NCI-H2107 (cell line): ENCODE results near the gene MAGEA2.
"Not testable (repeated sequence)": the region's sequence is repeated elsewhere in the genome, so short reads cannot be mapped to it uniquely, and the experiment has no call there.

Experiments used
- DNase-seq: peaks from one replicate; lab custom pipeline; 2025; lab: John Stamatoyannopoulos, UW

The MAGEA2 gene

DNA sequence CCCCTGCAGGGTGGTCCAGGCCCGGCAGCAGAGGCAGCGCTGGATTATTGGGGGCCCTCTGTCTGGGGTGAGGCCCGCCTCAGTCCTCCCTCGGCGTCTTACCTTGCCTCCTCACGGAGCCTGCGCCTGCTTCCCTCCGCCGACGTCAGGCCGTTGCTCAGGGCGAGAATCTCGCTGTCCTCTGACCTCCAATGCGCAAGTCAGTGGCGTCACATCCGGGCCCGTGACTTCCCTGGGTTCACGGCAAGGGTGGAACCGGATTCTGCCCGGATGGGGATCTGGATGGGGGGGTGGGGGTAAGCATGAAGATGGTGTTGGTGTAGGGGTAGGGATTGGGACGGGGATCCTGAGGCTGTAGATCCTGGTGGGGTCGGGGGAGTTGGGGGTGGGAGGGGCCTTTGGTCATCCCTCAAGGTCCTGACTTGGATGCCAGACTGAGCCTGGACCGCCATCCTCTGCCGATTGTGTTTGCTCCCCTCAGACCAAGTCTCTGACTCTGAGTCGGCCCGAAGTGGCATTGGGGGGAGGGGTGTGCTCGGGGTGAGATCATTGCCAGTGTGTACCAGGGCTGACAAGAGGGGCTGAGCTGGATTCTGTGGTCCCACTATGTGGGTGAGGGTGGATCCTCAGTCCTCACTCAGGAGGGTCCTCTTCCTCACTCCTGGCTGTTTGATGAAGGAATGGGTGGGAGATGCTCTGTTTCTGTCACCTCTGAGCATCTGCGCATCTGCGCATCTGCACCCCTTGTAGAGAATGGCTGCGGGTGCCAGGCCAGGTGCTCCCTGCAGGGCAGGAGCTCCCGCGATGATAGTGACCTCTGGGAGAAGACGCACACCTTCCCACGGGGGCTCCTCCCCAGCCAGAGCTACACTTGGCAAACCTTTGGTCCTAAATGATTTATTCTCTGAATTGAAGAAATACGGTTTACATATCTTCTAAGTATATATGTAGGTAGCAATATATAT is at the start of gene MAGEA2:
TSS of gene MAGEA2 (minus strand) at position 157 of the 965 bp plus-strand sequence. CDS start 2,479 bp downstream, outside the sequence.
- DNase-seq, result not testable (repeated sequence)

DNA sequence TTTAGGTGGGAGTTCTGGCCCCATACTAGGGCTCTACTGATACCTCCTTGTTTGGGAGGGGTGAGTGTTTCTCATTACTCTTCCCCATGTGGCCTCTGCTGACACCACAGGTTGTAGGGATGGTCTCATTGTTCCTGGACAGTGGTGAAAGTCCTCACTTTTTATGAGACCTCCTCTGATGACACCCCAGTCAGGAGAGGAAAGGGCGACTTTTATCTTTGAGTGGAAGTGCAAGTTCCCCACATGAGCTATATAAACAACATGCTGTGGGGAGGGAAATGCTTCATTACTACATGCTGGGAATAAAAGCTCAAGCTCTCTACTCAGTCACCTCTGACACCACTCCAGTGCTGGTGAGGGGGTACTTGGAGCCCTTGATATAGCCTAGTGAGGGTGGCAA is 45.3 kb upstream of the MAGEA2 start:
- no peak for DNase-seq

DNA sequence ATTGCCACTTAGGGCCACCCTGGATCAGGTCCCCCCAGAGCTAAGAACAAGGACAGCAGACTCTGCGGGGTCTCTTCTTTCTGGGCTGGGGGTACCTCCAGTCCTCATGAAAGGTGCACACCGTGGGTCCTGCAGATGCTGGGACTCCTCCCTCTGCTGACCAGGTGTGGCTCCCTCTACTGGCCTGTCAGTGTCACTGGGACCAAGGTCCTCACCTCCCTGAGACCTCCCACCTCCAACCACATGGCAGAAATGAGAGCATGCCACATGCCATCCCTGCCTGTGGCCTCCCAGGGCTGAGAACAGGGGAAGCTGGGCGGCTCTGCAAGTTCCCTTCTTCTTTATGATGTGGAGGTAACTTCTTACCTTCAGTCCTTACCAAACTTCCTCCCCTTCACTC is 33.4 kb upstream of the MAGEA2 start:
- not testable (repeated sequence) for DNase-seq

DNA sequence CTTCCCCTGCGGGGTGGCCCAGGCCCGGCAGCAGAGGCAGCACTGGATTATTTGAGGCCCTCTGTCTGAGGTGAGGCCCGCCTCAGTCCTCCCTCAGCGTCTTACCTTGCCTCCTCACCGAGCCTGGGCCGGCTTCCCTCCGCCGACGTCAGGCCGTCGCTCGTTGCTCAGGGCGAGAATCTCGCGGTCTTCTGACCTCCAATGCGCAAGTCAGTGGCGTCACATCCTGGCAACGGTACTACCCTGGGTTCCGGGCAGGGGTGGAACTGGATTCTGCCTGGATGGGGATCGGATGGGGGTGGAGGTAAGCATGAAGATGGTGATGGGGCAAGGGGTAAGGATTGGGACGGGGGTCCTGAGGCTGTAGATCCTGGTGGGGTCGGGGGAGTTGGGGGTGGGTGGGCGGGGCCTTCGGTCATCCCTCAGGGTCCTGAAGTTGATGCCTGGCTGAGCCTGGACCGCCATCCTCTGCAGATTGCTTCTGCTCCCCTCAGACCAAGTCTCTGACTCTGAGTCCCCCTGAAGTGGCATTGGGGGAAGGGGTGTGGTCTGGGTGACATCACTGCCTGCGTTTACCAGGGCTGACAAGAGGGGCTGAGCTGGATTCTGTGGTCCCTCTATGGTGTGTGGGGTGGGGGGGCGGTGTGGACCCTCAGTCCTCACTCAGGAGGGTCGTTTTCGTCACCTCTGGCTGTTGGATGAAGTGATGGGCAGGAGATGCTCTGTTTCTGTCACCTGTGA is 16.1 kb upstream of the MAGEA2 start, which contains the start of gene MAGEA6:
TSS of gene MAGEA6 (minus strand) at position 141 of the 741 bp plus-strand sequence. CDS start 2,039 bp downstream, outside the sequence.
- not testable (repeated sequence) for DNase-seq

- not testable (repeated sequence) for DNase-seq
Observed at GRCh38 chrX:152766562-152766961, 12.9 kb upstream of the MAGEA2 start.

DNA sequence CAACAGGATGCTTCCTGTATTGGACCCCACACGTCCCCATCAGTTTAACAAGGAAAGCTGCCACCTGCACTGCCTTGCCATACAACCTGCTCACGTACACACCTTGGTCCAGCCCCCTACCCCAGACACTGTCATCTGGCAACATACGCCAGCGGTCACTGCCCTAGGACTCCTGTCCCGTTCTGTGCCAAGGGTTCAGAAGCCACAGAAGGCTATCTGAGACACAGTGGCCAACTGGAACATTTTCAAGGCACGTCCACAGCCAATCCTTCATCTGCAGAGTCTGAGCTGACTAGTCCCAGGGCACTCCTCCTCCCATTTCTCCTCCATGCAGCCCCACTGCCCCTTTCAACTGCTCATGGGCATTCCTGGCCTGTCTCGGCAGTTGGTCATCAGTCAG is 7.9 kb upstream of the MAGEA2 start:
- DNase-seq, result not testable (repeated sequence)

GRCh38 chrX:152759544-152759943 is 5.9 kb upstream of the MAGEA2 start:
- not testable (repeated sequence) for DNase-seq

- DNase-seq, result not testable (repeated sequence)
Observed at GRCh38 chrX:152758918-152759317, 5.3 kb upstream of the MAGEA2 start, which contains the start of gene CSAG3. CSAG3 (plus strand) TSS chrX:152759218.

DNA sequence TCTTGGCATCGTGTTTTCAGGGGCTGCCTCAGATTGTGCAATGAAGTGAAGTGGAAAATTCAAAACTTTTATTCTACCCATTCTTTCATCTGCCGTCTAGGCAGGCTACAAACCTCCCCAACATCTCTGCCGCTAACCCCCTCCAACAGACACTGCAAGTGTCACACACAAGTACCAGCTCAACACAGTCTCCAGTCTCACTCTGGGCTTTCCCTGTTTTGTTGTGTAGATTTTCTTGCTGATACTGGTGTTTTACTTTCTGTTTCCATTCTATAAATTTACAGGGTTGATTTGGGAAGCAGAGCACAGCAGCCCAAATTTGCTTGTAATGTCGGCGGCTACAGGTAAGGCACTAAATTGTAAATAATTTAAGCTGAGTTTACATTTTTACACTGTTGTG is 1.2 kb upstream of the MAGEA2 start:
- not testable (repeated sequence) for DNase-seq

- DNase-seq, result no peak
Observed at GRCh38 chrX:152738560-152738959, 15.1 kb downstream of the MAGEA2 start.

DNA sequence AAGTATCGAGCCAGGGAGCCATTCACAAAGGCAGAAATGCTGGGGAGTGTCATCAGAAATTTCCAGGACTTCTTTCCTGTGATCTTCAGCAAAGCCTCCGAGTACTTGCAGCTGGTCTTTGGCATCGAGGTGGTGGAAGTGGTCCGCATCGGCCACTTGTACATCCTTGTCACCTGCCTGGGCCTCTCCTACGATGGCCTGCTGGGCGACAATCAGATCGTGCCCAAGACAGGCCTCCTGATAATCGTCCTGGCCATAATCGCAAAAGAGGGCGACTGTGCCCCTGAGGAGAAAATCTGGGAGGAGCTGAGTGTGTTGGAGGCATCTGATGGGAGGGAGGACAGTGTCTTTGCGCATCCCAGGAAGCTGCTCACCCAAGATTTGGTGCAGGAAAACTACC is 17.1 kb downstream of the MAGEA2 start:
- not testable (repeated sequence) for DNase-seq

GRCh38 chrX:152735860-152736511 is 17.7 kb downstream of the MAGEA2 start:
- no peak for DNase-seq

GRCh38 chrX:152735101-152735500 is 18.5 kb downstream of the MAGEA2 start:
- DNase-seq, result no peak

- not testable (repeated sequence) for DNase-seq
Observed at GRCh38 chrX:152734143-152734858, 19.3 kb downstream of the MAGEA2 start.

GRCh38 chrX:152733261-152733975 is 20.2 kb downstream of the MAGEA2 start, which contains the start of the genes CSAG1 and MAGEA12:
CSAG1 (minus strand) TSS chrX:152733721; CDS start chrX:152732460, 1,261 bp downstream.
MAGEA12 (plus strand) TSS chrX:152733757; CDS start chrX:152736162, 2,405 bp downstream.
- DNase-seq, result no peak

DNA sequence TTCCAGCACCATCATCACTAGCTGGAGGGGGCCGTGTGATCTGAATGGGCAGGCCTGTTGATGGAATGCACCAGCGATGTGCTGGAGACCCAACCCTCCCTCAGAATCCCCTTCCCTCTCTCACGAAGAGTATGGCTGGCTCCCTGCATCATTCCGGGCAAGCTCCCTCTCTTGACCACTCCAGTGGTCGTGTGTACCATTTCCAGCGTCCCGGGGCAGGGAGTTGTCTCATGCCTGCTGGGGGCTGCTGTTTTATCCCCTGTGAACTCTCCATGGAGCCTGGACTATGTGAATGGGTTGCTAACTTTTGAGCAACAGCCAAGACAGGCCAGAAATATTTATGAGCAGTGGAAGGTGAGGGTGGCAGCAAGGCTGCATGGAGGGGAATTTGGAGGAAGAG is 28.2 kb downstream of the MAGEA2 start:
- DNase-seq, result no peak

DNA sequence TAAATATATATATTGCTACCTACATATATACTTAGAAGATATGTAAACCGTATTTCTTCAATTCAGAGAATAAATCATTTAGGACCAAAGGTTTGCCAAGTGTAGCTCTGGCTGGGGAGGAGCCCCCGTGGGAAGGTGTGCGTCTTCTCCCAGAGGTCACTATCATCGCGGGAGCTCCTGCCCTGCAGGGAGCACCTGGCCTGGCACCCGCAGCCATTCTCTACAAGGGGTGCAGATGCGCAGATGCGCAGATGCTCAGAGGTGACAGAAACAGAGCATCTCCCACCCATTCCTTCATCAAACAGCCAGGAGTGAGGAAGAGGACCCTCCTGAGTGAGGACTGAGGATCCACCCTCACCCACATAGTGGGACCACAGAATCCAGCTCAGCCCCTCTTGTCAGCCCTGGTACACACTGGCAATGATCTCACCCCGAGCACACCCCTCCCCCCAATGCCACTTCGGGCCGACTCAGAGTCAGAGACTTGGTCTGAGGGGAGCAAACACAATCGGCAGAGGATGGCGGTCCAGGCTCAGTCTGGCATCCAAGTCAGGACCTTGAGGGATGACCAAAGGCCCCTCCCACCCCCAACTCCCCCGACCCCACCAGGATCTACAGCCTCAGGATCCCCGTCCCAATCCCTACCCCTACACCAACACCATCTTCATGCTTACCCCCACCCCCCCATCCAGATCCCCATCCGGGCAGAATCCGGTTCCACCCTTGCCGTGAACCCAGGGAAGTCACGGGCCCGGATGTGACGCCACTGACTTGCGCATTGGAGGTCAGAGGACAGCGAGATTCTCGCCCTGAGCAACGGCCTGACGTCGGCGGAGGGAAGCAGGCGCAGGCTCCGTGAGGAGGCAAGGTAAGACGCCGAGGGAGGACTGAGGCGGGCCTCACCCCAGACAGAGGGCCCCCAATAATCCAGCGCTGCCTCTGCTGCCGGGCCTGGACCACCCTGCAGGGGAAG is 39.5 kb downstream of the MAGEA2 start, which contains the start of gene MAGEA2B:
TSS of gene MAGEA2B (plus strand) at position 814 of the 973 bp plus-strand sequence. CDS start 2,479 bp downstream, outside the sequence.
- DNase-seq, result not testable (repeated sequence)

DNA sequence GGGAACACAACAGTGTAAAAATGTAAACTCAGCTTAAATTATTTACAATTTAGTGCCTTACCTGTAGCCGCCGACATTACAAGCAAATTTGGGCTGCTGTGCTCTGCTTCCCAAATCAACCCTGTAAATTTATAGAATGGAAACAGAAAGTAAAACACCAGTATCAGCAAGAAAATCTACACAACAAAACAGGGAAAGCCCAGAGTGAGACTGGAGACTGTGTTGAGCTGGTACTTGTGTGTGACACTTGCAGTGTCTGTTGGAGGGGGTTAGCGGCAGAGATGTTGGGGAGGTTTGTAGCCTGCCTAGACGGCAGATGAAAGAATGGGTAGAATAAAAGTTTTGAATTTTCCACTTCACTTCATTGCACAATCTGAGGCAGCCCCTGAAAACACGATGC is 40.4 kb downstream of the MAGEA2 start:
- not testable (repeated sequence) for DNase-seq

DNA sequence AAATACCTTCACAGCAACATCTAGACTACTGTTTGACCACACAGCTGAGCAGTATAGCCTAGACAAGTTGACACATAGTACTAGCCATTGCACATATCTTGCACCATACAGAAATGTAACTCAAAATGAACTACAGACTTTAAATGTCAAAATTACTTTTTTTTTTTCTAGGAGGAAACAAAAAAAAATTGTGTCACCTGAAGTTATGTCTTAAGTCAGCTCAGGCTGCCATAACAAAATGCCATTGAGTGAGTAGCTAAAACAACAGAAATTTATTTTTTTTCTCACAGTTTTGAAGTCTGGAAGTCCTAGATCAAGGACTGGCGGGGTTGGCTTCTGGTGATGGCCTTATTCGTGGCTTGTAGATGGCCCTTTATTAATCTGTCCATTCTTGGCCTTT is 44.5 kb downstream of the MAGEA2 start, which contains the start of gene CSAG2:
TSS of gene CSAG2 (minus strand) at position 101 of the 400 bp plus-strand sequence. CDS start 161 bp downstream, outside the sequence.
- not testable (repeated sequence) for DNase-seq
